ENCODE data around the gene TRPM6.
A peak's percentile ranks its signal among the peaks of the same experiment; 100 is the strongest.

TRPM6 gene

DNA sequence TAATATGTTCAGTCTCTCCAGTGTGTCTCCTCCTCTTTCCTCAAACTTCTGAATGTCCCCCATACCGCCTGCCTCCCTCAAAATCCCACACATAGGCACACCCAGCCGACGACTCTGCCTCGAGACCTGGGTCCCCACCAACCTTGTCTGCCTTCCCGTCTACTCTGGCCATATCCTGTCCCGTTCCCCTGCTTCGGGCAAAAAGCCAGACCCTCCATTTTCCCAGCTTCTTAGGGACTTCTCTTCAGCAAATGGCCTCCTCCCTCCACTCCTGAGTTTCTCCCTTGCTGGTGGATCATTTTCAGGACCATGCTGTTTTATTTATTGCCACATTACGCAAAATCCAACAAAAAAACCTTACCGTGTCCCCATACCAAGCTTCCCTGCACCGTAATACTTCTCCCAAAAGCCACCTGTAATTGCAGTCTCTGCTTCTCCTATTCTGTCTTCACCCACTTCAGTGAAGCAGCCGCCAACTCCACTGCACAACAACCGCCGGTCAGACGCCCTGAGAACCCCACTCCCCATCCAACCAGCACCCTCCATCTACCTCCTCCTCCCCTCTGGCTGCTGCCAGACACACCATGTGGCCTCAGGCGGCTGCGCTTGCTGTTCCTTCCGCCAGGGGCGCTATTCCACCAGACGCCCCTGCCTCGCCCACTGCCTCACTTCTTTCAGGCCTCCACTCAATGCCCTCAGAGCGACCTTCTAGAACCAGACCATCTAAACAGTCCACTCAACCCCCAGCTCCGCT lies 117.0 kb downstream of the TRPM6 start:
- peak; percentile 63 for DNase-seq

DNA sequence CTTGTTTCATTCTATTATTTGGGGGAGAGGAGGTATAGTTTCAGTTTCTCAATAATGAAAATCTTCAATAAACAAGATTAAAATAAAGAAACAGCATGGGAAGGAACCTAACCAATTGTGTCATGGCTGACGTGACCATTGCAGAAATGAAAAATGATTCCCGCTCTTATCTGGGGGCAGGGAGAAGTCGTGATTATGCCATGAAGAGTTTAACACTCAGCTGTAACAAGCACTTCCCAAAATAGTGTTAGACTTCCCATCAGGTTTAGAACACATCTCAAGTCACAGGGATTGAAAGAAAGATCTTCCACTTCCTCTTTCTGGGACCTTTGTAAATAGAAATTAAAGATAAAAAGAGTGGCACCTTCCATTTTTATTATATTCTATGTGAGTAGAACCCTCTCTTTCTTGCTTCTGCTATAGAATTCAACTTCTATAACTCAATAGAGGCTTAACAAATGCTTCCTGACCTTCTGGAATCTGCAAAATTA lies 122.2 kb downstream of the TRPM6 start:
- no peak for DNase-seq

- no peak for DNase-seq
These were observed 124.8 kb downstream of the TRPM6 start for GRCh38 chr9:74762950-74763349.

DNA sequence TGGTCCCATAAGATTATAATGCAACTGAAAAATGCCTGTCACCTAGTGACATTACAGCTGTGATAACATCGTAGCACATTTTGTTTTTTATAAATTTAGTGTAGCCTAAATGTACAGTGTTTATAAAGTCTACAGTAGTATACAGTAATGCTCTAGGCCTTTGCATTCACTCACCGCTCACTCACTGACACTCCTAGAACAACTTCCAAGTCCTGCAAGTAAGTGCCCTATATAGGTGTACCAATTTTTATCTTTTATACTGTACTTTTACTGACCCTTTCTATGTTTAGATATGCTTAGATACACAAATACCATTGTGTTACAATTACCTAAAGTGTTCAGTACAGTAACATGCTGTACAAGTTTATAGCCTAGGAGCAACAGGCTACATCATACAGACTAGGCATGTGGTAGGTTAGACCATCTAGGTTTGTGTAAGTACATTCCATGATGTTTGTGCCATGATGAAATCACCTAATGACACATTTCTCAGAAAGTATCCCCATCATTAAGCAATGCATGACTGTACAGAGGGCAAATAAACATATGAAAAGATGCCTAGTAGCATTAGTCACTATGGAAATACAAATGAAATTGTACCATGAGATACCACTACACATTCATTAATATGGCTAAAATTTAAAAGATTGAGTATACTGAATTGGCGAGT lies 127.6 kb downstream of the TRPM6 start:
- no peak for DNase-seq

DNA sequence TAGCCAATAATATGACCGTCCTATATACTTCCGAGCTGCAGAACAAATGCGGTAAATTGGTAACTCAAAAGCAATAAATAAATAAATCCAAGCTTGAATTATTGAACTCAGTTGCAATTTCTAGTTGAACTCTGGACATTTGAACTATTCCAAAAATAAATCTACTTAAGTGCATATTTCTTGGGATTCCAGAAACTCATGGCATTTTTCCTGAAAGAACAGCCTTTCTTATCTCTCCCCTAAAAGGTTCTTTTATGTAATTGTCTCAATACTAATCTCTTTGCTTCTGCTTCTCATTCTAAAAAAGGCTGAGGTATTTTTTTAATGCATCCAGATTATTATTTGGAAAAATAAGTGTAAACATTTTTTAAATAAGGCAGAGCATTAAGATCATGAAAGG lies 131.7 kb downstream of the TRPM6 start:
- no peak for DNase-seq

GRCh38 chr9:74755355-74755754 lies 132.4 kb downstream of the TRPM6 start:
- no peak for DNase-seq

- no peak for DNase-seq
These were observed 134.1 kb downstream of the TRPM6 start for GRCh38 chr9:74753650-74754049.

GRCh38 chr9:74748966-74749365 lies 138.8 kb downstream of the TRPM6 start:
- DNase-seq = no peak

- no peak for DNase-seq
These were observed 144.7 kb downstream of the TRPM6 start for GRCh38 chr9:74742792-74743730.

DNA sequence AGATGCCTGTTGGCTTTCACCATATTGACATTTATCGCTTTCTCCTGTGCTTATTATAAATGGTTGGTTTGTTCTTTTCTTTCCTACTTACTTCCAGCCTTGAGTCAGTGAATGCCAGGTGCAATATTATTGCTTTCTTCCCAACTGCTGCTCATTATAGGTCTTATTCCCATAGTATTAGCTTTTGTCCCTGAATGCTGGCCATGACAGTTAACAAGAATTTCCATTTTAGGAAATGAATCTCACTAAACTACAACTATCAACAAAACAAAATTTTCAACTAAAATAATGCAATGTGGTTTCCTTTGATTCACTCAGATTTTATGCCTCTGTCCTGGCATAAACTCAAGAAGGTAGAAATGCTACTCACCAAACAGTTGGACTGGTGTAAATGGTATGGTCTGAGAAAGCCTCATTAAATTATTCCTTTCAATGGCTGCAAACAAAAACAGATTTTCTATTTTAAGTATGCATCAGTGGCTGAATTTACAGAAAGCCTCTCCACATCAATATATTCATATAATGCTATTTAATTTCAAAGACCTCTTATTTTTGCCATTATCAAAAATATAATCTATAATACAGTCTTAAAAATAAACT lies 145.4 kb downstream of the TRPM6 start:
- DNase-seq = no peak

GRCh38 chr9:74736646-74737045 lies 151.1 kb downstream of the TRPM6 start:
- DNase-seq = no peak

DNA sequence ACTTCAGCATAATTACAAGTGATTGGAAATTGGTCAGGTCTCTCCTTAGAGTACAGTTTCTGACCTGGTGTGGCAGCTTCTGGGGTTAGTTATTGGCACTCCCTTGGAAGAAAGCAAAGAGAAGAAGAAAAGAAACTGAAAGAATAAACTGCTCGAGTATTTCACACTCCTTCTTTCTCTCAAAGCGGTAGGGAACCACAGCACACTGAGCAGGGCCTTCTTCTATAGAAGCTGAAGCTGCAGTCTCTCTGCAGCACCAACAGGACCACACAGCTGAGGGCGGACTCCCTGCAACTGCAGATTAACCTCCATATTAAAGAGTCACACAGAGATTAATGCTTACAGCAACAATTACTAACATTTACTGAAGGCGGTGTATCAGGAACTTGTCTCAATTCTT lies 152.0 kb downstream of the TRPM6 start:
- no peak for DNase-seq

DNA sequence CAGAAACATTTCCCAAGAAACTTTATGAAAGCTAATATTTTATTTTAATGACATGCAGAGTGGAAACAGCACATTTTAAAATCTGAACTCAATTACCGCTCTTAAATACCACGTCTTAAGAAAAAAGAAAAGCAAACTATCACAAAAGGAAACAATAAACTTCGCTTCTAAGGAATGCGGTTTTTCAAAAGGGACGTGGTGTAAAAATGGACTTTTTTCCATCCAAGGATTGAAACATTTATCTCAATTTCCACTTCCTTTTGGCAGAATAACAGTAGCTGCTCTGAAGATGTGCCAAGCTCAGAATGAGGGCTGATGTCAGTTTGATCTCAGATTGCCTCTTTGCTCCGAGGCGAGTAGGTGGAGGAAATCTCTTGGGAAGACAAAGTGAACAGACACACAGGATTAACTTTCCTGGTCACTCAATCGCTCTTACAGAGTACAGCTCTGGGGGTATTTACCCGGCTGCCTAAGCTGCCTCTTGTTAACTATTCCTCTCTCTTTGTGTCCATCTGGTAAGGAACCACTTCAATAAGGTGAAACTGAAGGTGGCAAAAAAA lies 158.5 kb downstream of the TRPM6 start:
- DNase-seq = no peak

- DNase-seq = no peak
These were observed 159.5 kb downstream of the TRPM6 start for GRCh38 chr9:74728176-74728575.

GRCh38 chr9:74726581-74726980 lies 161.1 kb downstream of the TRPM6 start:
- no peak for DNase-seq

GRCh38 chr9:74724317-74724716 lies 163.4 kb downstream of the TRPM6 start:
- DNase-seq = no peak

- no peak for DNase-seq
These were observed 165.7 kb downstream of the TRPM6 start for GRCh38 chr9:74721696-74722660.

GRCh38 chr9:74719306-74719705 lies 168.4 kb downstream of the TRPM6 start:
- no peak for DNase-seq

GRCh38 chr9:74718709-74719108 lies 169.0 kb downstream of the TRPM6 start:
- no peak for DNase-seq

DNA sequence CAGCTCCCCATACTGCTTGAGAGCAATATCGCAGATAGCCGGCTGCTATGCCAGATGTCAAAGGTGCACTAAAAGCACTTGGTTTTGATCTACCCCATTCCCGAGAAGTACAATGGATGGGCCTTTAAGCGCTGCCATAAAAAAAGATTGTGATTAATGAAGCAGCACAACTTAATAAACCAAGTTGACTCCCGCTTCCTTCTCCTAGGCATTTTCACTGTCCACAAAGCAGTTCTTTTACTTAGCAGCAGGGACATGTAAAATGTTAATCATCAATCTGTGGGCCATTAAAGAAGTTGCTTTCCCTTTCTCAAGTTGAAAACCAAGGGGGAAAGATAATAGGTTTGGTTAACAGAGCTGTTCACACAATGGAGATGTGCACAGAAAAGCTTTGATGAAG lies 176.4 kb downstream of the TRPM6 start:
- DNase-seq = no peak

GRCh38 chr9:74697535-74697934 lies 190.2 kb downstream of the TRPM6 start:
- no peak for DNase-seq
